Measurements from ENCODE around the gene QRSL1.

GRCh38 chr6:106600329-106600728 lies 29.0 kb upstream of the QRSL1 start:
- no peak for TF ChIP-seq EZH2 (IDR thresholded peaks at IDR 0.05; ENCODE audit: insufficient read depth, poor library complexity, severe bottlenecking)
- TF ChIP-seq EZH2phosphoT487 (IDR thresholded peaks at IDR 0.05; ENCODE audit: insufficient read depth, low read depth), result no peak

All from GM23248 (cell line).